Kasumi-1 (cell line): ENCODE measurements around the gene HK1.
"Not testable (repeated sequence)": the region's sequence is repeated elsewhere in the genome, so short reads cannot be mapped to it uniquely, and the experiment has no call there.

ENCODE experiments used
- DNase-seq, 2 experiments: peaks; one replicate each; lab custom pipeline; 2025; lab: John Stamatoyannopoulos, UW

The HK1 gene

GRCh38 chr10:69278446-69278963 lies at the start of gene HK1:
Gene HK1 (plus strand): TSS chr10:69278496.
- DNase-seq: no peak

GRCh38 chr10:69229616-69229916 lies 48.7 kb upstream of the HK1 start:
- DNase-seq: no peak

- no peak for DNase-seq
These were observed 48.2 kb upstream of the HK1 start for GRCh38 chr10:69230128-69230527.

- DNase-seq: no peak
These were observed 46.0 kb upstream of the HK1 start for GRCh38 chr10:69232252-69232651.

GRCh38 chr10:69232736-69233480 lies 45.4 kb upstream of the HK1 start:
- no peak for DNase-seq

- DNase-seq: no peak
These were observed 43.8 kb upstream of the HK1 start for GRCh38 chr10:69234447-69234846.

GRCh38 chr10:69237528-69238159 lies 40.7 kb upstream of the HK1 start:
- peak; percentile 90 to 96 for DNase-seq

GRCh38 chr10:69239136-69239535 lies 39.2 kb upstream of the HK1 start:
- DNase-seq: no peak

GRCh38 chr10:69239816-69240434 lies 38.4 kb upstream of the HK1 start:
- peak; percentile 18 to 33 for DNase-seq

GRCh38 chr10:69240455-69240854 lies 37.8 kb upstream of the HK1 start:
- no peak for DNase-seq

GRCh38 chr10:69241575-69241974 lies 36.7 kb upstream of the HK1 start:
- DNase-seq: no peak

- no peak for DNase-seq
These were observed 36.0 kb upstream of the HK1 start for GRCh38 chr10:69242040-69242851.

GRCh38 chr10:69242852-69243212 lies 35.5 kb upstream of the HK1 start:
- DNase-seq: no peak

- DNase-seq: no peak
These were observed 34.5 kb upstream of the HK1 start for GRCh38 chr10:69243817-69244216.

- DNase-seq: no peak
These were observed 32.3 kb upstream of the HK1 start for GRCh38 chr10:69246036-69246435.

- DNase-seq: no peak
These were observed 31.5 kb upstream of the HK1 start for GRCh38 chr10:69246581-69247312.

- DNase-seq: no peak
These were observed 31.0 kb upstream of the HK1 start for GRCh38 chr10:69247313-69247710.

GRCh38 chr10:69248117-69248730 lies 30.1 kb upstream of the HK1 start:
- DNase-seq: no peak

GRCh38 chr10:69250041-69250440 lies 28.3 kb upstream of the HK1 start:
- no peak for DNase-seq

- DNase-seq: not testable (repeated sequence)
These were observed 26.9 kb upstream of the HK1 start for GRCh38 chr10:69251417-69251816.

GRCh38 chr10:69253171-69253570 lies 25.1 kb upstream of the HK1 start:
- no peak for DNase-seq
